Putamen (tissue), 1 donor: ENCODE data around the gene GABRR3.
"Not testable (repeated sequence)": the region's sequence is repeated elsewhere in the genome, so short reads cannot be mapped to it uniquely, and the experiment has no call there.

Experiments used
- DNase-seq: peaks from one replicate; pipeline ENCODE4 v3.0.0-alpha.2; 2016; ENCODE audit warnings: low spot score

Gene GABRR3

DNA sequence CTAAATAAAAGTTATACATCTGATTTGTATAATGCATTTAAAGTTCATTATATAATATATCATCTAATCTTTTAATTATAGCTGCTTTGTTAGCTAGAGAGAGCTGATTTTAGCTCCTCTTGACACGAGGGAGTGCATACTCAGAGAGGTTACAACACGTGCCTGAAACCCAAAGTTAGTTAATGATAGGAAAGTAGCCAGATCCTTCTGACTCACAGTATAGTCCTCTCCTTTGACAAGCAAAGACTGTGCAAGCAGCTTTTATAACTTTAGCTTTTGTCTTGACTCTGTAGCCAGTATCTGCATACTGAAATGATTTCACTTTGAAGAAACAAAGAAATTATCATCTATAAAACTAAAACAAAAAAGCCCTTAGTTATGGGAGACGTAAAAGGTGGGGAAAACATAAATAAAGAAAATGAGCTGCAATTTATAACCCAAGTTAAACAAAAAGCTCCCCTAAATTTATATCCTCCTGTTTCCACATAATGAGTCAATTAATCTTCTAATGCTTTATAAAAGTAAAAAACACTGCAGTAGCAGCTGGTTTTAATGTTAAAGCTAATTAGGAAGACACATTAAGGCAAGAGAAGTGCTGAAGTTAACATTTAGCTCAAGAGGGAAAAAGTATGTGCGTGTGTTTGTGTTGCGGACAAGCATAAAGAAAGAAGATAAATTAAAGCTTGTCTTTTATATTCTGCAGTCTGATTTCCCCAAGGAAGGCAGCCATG is 13.1 kb downstream of the GABRR3 start:
- DNase-seq: no peak

DNA sequence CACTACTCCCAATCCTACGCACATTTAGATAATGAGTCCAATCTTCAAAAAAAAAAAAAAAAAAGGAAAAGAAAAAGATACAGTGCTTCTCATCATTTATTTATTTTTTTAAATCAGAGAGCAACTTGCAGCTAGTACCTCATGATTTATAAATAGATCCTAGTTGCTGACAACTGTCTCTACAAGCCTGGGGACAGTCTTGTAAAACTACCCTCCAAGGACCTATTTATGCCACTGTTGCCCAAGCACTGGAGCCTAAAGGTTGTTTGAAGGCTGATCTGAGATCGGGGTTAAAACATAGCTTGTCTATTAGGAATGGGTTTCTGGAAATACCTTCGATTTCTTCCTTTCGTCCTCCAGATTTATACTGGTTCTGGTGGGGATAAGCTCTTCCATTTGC is 14.7 kb downstream of the GABRR3 start:
- no peak for DNase-seq

DNA sequence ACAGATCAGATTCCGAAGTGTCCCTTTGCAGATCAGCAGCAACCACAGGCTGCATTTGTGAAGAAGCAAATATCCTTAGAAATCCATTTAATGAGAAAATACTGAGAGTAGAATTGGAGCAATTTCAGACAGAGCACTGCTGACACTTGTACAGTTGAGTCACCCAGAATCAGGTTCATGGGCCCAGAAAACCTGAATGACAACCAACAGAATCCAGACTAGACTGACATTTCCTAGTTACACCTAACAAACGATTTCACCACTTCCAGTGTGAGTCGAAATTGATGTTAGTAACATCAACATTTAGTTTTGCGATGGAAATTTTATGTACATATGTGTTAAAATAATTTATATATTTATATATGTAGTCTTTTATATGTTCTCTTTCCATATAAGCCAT is 16.8 kb downstream of the GABRR3 start:
- DNase-seq: no peak

DNA sequence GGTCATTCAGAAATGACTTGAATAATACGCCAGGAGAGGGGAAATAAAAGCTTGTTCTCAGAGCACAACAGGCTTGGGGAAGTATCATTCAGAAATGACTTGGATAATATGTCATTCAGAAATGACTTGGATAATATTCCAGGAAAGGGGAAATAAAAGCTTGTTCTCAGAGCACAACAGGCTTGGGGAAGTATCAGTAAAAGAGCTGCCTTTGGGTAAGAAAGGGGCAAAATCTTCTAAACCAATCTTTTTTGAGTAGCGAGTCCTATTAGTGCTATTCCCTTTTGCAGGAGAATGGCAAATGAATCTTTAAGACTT is 20.9 kb downstream of the GABRR3 start:
- DNase-seq: no peak

DNA sequence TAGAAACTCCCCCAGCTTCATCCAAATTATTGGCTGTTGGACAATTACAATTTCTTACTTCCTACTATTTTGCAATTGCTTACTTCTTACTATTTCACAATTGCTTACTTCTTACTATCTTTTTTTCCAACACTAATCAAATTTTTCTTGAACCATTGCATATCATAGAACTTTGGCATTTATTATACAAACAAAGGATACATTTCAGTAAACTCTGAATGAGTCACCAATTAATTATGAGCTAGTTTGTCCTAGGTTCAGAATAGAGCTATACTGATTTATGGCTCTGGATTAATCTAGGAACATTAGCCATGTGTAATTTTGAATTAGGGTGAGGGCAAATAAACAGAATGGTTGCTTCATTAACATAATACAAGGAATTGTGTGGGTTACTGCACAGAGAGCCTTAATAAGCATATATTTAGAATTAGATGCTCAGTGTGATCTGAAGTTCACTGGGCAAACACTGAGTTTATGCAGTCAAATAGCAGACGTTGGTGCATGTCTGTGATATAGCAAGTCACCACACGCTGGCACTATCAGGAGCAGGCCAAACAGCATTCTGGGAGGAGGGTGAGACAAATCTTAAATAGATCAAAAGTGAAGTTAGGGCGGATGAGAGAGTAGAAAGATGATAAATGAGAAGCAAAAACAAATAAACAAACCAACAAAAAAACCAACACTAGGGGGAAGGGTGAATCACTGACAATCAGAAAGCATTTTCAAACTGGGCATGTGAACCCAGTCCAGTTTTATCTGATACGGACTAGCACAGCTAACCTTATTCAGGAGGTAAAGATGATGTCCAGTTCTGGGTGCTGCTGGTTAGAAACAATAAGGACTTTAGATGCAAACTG is 21.5 kb downstream of the GABRR3 start:
- no peak for DNase-seq

DNA sequence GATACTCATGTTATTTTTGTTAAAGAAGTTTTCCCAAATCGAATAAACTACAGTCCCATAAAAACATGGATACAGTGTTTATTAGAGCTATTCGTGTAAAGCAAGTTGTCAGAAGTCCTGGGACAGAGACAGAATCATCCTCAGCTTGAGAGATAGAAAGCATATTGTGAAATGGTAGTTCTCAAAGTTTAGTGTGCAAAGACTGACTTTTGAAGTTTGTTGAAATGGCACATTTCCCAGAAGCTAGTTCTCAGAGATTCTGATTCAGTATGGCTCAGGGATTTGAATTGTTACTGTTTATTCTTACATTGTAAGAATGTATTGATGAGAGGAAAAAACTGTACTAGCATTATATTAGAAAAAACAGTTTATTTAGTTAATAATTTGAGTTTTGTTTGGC is 22.1 kb downstream of the GABRR3 start:
- DNase-seq: no peak

DNA sequence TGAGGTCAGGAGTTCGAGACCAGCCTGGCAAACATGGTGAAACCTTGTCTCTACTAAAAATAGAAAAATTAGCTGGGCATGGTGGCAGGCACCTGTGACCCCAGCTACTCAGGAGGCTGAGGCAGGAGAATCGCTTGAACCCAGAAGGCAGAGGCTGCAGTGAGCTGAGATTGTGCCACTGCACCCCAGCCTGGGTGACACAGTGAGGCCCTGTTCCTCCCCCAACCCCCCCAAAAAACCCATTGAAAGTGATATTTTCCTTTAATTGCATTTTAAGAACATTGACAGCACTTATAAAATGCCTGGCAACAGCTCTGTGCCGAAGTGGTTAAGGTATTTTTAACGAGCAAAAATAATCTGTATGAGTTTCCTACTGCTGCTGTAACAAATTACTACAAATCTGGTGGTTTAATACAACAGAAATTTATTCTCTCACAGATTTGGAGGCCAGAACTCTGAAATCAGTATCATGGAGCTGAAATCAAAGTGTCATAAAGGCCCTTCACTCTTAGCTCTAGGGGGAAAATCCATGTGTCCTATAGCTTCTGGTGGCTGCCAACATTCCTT is 24.1 kb downstream of the GABRR3 start:
- DNase-seq: not testable (repeated sequence)

DNA sequence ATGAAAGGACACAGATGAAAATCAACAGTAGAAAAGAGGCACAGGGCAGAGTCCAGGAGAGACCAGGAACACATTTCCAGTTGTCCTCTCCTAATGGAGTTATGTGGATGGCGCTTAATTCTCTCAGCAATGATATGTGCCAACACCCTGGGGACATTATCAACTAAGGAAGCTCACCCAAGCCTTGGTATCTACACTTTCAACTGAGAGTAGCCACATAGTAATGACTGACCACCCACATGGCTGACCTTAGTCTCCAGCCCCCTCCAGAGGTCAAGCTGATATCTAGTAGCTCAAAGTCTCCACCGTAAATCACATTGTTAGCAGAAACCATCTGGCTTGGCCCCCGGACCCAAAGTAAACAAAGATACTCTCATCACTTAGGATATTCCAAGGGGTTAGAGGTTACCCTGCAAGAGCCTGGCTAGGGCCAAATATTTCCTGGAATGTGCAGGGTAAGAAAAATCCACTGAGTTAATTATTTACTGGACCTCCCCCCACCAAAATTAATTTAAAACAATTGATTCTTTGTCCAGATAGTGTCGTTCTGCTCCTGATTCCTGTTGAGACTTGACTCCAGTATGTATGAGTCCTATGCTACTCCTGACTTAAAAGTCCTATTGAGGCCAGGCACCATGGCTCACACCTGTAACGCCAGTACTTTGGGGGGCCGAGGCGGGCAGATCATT is 24.8 kb downstream of the GABRR3 start:
- DNase-seq: no peak

DNA sequence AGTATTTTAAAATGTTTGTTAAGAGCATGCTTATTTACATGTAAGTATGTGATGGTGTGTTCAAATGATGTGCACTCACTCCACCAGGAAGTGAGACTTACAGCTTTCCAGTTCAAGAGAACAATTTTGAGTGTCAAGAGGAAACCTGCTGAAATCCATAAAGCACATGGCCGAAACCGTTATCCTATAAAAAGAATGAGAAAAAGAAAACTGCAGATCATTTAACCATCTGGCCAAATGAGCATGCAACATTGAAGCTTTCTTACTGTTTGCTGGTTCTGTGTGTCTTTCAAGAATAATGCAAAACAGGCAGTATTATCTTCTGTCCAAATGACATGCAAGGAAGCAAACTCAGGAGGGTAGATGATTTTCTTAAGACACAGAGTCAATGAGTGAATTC is 26.3 kb downstream of the GABRR3 start:
- DNase-seq: no peak

DNA sequence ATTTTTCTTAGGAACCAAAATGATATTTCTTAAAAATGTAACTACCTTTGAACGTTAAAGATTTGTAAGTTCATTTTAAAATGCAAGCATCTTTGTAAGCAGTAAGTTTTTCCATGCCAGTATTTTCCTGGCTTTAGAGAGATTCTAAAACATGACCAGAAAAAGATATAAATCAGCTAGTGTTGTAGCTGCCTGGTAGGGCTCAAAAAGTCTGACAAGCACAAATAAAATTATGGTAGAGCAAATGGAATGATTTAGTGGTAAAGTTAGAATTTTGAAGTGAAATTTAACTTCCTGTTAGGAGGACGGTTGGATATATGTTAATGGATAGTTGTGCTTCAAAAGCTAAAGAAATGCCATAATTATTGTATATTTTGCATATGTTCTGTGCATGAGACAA is 29.7 kb downstream of the GABRR3 start:
- no peak for DNase-seq

DNA sequence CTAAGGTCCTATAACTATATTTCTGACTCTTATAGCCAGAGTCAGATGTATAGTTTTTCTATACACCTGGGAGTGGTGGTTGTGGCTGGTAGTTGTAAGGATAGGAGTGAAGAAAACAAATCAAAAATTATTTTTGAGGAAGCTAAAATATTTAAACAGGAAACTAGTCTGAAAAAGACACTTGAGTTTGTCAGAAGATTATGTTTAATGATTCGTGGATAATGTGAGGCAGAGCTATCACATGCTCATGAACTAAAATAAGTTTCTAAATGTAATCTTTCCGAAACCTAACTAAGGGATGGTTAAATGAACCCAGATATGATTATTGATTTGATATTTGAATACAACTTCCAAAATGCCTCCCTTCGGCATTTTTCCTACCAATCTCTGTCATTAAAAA is 30.4 kb downstream of the GABRR3 start:
- DNase-seq: no peak

DNA sequence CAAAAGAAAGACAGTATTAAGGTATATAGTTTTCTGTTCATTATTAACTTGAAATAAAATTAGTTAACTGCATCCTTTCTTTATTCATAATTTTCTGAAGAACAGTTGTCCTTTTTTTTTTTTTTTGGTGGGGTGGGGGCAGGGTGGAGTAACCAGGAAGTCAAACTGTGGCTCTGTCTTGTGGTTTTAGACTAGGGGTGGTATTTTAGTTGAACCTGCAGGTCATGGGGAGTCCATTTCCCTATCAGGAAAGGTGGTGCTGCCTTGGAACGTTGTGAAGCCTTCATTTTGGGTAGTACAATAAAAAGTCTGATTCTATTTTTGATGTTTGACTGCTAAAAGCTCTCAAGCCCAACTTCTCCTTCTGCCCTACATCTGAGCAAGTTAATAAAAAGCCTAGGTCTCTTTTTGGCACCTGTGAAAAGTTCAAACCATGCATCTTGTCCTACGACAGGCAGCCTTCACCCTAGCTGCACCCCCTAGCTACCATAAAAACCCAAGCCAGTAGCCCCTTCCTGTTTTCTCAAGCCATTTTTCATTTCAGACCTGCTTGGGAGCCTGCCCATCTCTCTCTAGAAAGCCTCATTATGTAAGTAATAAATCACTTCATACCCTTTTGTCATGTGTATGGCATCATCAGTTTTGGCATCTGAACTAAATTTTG is 31.7 kb downstream of the GABRR3 start:
- DNase-seq: no peak

DNA sequence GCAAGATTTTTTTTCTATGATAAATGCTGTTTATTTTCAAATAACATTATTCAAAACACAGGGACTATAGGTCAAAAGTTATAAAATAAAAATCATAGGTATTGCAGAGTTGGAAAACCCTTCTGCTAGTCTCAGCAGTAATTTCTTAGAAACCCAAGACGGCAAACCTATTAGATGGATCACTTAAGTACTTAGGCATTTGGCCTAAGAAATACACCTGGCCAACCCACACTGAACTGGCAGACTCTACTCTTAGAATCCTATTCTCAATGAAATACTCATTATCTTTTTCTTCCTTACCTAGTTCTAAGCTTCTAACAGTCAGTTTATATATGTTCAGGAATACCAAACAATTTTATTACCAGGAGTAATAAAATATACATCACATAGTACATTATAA is 32.4 kb downstream of the GABRR3 start:
- DNase-seq: no peak

DNA sequence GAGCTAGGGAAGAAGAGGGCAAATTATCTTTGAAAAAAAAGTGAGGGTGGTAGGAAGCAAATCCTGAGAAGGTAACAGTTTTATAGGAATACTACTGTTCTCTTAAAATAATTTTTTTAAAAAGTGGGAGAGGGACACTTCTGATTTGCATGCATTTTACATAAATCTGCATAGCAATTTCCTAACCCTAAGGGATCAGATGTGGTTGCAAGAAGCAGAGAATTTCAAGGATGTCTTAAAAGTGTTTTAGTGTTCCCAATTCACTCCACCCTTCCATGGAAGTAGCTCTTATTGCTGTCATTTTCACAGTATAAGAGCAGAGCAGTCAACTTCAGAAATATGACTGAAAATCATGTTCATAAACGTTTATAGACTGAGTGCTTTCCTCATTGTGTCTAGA is 35.1 kb downstream of the GABRR3 start:
- DNase-seq: no peak

DNA sequence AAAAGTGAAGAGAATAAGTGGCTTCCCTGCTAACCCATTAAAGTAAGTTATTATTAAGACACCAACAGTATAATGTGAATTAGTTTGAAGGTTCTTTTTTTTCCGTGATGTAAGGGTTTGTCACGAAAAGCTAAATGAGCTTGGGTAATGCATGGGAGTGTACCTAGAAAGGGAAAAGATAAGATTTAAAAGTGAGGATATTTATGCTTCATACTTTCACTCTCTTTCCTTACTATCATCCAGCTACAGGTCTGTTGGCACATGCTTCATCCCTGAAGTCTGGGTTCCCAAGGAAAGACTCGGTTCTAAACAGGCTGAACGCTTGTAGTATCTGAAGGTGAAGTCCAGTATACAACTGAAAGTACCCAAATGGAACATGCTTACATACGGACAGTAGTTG is 36.0 kb downstream of the GABRR3 start:
- no peak for DNase-seq

DNA sequence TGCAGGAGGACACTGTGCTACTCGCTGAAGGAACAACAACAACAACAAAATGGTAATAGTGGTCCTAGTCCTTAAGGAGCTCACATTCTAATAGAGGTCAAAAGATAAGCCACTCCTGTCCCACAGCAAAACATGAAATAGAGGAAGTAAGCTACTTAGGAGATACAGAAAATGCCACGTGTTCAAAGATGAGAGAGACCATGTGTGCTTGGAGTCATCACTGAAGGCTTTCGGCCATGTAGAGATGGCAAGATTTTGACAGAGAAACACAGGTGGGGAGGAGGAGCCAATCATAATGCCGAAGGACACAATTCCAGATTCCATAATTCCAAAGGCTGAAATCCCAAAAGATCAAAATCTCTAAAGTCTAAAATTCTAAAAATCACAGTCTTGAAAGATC is 38.1 kb downstream of the GABRR3 start:
- no peak for DNase-seq

DNA sequence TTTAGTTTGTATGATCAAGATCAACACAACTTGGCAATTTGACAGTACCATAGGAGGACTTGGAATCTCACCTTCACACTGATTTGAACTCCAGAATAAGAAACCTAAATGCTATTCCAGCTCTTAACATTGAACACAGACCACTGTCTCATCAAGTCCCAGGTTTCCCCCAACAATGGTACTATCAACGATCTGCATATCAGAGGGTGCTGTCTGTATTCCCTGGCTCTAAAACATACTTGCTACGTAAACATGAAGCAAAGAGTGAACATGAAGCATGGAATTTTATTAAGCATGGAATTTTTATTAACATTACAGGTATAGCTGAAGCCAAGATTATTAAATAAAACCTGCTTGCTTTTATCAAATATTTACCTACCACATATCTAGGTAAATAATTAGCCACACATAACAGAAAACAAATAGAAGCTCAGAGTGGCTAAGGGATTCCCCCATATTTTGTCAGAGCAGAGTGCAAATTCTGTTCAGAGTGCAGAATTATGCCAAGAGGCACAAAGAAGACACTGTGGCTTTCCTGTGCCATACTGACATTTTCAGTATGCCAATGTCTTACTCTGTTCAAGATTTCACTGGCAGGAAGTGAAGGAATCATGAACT is 40.7 kb downstream of the GABRR3 start:
- DNase-seq: no peak

DNA sequence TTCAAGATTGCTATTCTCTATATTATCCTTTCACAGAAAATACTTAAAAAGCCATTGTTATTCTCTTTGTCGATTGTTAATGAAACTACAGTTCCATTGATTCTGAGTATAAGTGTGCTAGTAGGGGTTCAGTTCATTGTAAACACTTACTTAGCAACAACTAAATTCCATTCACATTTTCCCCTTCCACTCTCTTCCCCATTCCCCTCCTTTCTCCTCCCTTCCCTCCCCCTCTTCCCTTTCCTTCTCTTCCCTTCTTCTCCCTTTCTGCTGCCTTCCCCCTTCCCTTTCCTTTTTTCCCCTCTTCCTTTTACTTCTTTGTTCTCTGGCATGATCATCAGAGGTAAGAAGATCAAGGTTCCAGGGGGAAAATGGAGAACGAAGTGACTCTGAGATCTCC is 41.6 kb downstream of the GABRR3 start:
- no peak for DNase-seq

DNA sequence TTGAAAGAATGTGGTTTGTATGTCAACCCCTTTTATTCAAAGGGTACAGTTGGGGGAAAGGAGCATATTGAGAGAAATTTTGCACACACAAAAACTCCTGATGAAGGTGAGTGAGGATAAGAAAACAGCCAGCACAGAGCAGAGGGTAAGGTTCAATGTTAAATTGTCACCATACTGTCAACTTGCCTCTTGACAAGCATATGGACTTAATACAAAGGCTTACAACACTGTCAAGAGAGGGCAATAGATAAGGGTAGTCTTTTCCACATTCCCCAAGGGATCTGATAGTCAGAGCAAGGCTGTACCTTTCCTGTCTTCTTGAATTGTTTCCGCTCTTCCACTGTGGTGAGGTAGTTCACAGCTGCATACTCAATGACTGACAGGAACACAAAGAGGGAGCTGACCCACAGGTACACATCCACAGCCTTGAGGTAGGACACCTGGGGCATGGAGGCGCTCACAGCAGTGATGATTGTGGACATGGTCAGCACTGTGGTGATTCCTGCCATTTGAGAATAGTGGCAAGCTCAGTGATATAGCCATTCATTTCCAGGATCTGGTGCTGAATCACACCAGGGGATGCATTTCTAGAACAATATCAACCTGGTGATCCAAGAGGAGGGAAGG is 42.5 kb downstream of the GABRR3 start:
- no peak for DNase-seq

DNA sequence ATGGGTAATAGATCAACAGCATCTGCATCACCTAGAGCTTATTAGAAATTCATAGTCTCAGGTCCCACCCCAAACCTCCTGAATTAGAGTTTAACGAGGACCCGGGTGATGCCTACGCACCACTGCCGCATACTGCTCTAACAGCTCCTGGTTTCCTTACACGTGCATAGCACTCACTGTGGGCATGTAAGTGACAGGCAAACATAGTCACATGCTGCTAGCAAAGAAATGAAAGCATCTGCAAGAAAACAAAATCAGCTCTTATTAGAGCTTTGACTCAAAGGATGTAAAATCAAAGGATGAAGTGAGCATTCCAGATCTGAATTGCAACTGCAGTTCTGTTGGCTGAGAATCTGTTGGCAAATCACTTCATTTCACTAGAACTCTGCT is 43.8 kb downstream of the GABRR3 start:
- no peak for DNase-seq

DNA sequence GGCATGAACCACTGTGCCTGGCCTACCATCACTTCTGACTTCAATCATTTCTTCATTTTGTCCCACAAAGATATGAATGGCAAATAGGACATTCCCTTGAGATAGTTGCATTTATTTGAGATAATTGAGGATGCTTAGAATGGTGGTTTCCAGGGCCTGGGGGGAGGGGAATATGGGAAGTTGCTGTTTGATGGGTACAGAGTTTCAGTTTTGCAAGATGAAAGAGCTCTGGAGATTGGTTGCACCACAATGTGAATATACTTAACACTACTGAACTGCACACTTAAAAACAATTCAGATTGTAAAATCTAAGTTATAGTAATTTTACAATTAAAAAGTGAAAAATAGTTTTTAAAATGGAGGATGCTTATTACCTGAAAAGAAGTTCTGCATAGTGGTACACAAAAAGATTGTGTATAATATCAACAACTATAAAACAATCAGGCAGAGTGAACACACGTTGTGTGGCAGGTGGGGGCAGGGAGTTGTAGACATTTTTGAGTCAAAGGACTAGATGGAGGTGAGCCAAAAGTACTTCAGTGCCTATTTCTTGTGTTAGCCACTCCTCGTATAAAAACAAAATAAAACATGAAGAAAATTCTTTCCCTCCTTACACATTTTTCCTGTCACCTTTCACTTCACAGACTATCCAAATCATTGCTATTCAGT is 44.4 kb downstream of the GABRR3 start:
- DNase-seq: no peak
